Ovary (tissue), 3 donors: Measurements from ENCODE around the gene ALCAM.

Experiments used
- EP300 ChIP-seq: sonication (generic); formaldehyde crosslinking; IDR thresholded peaks from one replicate; pipeline ENCODE4 v1.6.1; 2017; ENCODE audit warnings: antibody characterized with exemption
- POLR2A ChIP-seq: fragments of 450-650 bp; IDR thresholded peaks from one replicate; pipeline ENCODE4 v1.6.1; 2017; ENCODE audit warnings: antibody characterized with exemption, mild to moderate bottlenecking, moderate library complexity
- TF ChIP-seq, protein P1 (sequence below), 3 donors: fragments of 450-650 bp in 2 of 3; fragments of 200-600 bp in 1 of 3; IDR thresholded peaks; one replicate each; pipeline versions ENCODE4 v1.5.1 to v1.8.0; 2016 to 2022; ENCODE audit warnings: antibody characterized with exemption in 3 of 3, mild to moderate bottlenecking in 1 of 3
- donor health status: DM: no; HTN: no; CAD: no.

DNA sequence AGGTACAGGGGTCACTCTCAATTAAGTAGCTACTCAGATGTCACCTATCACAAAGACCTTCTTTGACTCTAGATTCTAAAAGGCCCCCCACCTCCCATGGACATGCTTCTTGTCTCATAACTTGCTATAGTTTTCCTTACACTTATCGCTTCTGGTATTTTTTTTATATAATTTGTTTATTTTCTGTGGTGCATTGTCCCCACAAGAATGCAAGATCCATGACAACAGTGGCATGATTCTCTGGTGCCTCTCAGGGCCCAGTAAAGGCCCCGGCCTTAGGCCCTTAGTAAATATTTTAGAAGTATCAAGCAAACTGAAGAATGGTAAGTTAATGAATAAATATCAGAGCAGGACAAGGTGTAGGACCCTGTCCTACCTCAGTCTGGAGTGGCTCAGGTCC lies 253.5 kb downstream of the ALCAM start:
- TF ChIP-seq, protein P1, sequence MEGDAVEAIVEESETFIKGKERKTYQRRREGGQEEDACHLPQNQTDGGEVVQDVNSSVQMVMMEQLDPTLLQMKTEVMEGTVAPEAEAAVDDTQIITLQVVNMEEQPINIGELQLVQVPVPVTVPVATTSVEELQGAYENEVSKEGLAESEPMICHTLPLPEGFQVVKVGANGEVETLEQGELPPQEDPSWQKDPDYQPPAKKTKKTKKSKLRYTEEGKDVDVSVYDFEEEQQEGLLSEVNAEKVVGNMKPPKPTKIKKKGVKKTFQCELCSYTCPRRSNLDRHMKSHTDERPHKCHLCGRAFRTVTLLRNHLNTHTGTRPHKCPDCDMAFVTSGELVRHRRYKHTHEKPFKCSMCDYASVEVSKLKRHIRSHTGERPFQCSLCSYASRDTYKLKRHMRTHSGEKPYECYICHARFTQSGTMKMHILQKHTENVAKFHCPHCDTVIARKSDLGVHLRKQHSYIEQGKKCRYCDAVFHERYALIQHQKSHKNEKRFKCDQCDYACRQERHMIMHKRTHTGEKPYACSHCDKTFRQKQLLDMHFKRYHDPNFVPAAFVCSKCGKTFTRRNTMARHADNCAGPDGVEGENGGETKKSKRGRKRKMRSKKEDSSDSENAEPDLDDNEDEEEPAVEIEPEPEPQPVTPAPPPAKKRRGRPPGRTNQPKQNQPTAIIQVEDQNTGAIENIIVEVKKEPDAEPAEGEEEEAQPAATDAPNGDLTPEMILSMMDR (IDR thresholded peaks at IDR 0.05), result no peak
- TF ChIP-seq POLR2A (no peak), EP300 (no peak)
